ENCODE measurements around the gene RAG1.
"Not testable (repeated sequence)": the region's sequence is repeated elsewhere in the genome, so short reads cannot be mapped to it uniquely, and the experiment has no call there.

The RAG1 gene

DNA sequence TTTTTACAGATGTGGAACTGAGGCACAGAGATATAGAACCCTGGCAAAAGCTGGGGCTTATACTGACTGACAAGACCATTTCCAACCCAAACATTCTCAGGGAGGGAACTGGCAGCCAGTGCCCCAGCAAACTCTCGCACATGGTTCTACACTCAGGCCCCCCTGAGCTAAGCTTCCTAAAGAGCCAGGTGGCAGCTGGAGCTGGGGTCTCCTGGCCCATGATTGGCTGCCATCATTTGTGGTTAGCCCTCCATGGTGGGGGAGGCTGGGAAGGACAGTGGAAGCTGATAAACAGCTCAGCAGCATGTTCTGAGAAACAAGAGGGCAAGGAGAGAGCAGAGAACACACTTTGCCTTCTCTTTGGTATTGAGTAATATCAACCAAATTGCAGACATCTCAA lies at the start of gene RAG1:
RAG1 (plus strand) TSS at position 314 of the 400 bp plus-strand sequence. CDS start 5,298 bp downstream, outside the sequence.
- no peak for TF ChIP-seq ZNF274 (IDR thresholded peaks at IDR 0.05; ENCODE audit: low read depth, low read length)
- H3K4me3 ChIP-seq (ENCODE audit: low read length): no peak within 1 kb of the TSS

DNA sequence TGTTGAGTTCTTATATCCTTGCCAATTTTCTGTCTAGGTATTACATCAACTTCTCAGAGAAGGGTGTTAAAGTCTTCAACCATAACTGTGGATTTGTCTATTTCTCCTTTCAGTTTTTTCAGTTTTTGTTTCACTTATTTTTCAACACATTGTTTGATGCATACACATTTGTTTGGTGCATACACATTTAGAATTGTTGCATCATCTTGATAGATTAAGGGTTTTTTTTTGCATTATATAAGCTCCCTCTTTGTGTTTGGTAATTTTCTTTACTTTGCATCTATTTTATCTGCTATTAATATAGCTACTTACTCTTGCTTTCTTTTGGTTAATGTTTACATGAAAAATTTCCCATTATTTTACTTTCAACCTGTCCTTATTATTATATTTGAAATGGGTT lies 37.0 kb upstream of the RAG1 start:
- TF ChIP-seq ZNF274 (IDR thresholded peaks at IDR 0.05; ENCODE audit: low read depth, low read length): no peak
- no peak overlapping the region for H3K4me3 ChIP-seq (ENCODE audit: low read length)

DNA sequence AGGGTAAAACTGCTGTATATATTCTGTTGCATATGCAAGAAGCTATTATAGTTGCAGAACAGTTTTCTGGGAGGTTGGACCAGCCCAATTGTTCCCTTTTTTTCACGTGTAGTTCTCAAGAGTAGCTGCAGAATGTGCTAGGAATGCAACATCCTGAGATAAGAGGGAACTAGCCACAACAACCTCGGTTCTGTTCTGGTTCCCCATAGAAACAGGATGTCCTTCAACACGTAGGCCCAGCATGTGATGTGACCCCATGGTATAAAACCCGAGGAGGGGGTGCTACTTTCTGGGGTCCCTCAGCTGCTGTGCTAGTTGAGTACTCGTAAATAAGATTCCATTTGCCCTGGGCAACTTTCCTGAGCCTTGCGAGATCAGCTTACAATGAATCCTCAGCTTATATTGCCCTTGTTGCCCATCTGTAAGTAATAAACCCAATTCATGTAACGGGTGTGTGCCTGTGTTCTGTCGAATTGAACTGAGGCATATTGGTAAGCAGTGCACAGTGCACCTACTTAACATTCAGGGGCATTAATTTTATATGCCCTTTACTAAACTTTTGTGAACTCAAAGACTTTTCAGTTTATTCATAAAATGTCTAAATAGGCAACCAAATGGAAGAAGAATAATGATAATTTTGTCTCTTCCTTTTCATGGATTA lies 34.7 kb upstream of the RAG1 start:
- no peak for TF ChIP-seq ZNF274 (IDR thresholded peaks at IDR 0.05; ENCODE audit: low read depth, low read length)
- H3K4me3 ChIP-seq (ENCODE audit: low read length): no peak overlapping the region

DNA sequence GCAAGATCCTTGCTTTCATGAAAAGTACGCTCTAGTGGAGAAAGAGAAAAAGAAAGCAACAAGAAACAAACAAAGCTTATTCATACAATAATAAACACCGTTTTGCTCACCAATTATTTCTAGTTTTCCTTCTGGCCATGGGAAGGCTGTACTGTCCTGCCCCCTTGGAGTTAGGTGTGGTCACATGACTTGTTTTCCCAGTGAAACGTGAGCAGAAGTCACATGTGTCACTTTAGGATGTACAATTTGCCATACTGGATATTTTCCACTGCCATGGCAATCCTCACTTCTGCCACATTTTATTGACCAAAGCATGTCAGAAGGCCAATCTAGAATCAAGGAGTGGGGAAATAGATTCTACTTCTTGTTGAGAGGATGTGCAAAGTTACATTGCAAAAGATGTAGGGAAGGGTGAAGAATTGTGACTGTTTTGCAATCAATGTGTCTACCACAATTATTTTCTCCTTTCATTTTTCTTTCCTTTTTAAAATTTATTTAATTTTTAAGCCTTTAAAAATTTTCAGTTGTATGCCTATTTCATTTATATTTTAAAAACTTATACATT lies 33.4 kb upstream of the RAG1 start:
- TF ChIP-seq ZNF274 (IDR thresholded peaks at IDR 0.05; ENCODE audit: low read depth, low read length): no peak
- H3K4me3 ChIP-seq (ENCODE audit: low read length): no peak overlapping the region

- TF ChIP-seq ZNF274 (IDR thresholded peaks at IDR 0.05; ENCODE audit: low read depth, low read length): no peak
- H3K4me3 ChIP-seq (ENCODE audit: low read length): no peak overlapping the region
Measured at GRCh38 chr11:36540998-36541397, 26.8 kb upstream of the RAG1 start.

DNA sequence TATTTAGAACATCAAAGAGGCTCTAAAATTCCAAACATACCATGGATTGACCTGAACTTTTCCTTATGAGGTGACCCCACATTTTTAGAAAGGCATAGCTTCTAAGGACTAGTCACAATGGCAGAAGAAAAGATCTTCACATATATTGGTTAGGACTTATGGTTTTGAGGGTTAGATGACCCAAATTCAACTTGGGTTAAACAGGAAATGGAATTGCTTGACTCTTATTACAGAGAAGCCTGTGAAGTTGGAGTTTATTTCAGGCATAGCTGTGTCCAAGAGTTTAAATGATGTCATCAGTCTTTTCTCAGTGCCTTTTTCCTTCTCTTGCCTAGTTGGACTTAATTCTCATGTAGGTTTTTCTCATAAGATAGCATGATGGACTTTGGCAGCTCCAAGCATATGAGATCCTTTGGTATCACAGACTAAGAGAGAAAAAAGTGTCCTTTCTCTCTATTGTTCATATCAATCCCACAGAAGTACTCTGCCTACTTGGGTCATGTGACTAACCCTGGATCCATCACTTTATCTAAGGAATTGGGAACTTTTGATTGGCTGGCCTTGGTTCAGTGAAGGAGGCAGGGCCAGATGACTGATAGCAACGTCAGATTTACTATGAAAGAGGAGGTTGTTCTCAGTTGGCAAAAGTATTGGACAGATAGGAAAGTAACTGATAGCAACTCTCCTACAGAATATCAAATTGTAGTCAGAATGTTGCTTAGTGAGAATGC lies 17.3 kb upstream of the RAG1 start:
- H3K4me3 ChIP-seq (ENCODE audit: low read length): no peak overlapping the region
- TF ChIP-seq ZNF274 (IDR thresholded peaks at IDR 0.05; ENCODE audit: low read depth, low read length): no peak

GRCh38 chr11:36557390-36557789 lies 10.4 kb upstream of the RAG1 start:
- H3K4me3 ChIP-seq (ENCODE audit: low read length): not testable (repeated sequence)

- no peak overlapping the region for H3K4me3 ChIP-seq (ENCODE audit: low read length)
- no peak for TF ChIP-seq ZNF274 (IDR thresholded peaks at IDR 0.05; ENCODE audit: low read depth, low read length)
Measured at GRCh38 chr11:36557991-36558390, 9.8 kb upstream of the RAG1 start.

GRCh38 chr11:36558571-36559413 lies 9.0 kb upstream of the RAG1 start:
- no peak overlapping the region for H3K4me3 ChIP-seq (ENCODE audit: low read length)
- TF ChIP-seq ZNF274 (IDR thresholded peaks at IDR 0.05; ENCODE audit: low read depth, low read length): no peak

DNA sequence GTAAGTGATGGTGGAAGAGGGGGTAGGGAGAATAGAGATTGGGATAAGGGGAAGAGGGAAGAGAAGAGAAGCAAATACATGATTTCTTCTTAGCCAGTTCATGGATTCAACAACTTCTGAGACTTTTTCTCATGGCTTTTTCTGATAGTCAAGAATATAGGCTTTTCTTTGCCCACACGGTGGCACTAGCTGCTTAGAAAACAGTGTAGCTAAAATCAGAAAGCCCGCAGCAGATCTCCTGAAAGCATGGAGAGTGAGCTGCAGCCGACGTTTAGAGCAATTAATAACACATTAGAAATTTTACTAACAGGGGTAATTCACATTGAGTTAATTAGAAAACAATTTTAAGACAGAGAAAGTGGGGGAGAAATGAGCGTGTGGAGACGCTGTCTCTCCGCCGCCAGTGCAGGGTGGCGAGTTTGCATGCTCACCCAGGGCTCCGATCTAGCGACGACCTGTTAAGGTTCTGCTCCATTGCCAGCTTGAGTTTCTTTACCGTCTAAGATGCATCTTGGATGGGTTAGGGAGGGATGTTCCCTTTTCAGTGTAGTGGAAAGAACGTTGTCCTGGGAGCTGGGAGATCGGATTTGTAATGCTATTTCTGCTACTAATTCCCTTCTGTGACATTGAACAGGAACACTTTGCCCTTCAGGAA lies 3.3 kb upstream of the RAG1 start:
- no peak for TF ChIP-seq ZNF274 (IDR thresholded peaks at IDR 0.05; ENCODE audit: low read depth, low read length)
- H3K4me3 ChIP-seq (ENCODE audit: low read length): peak overlapping the region; percentile 17; the same call in 1 of the 2 replicates

GRCh38 chr11:36565031-36565610 lies 2.7 kb upstream of the RAG1 start:
- TF ChIP-seq ZNF274 (IDR thresholded peaks at IDR 0.05; ENCODE audit: low read depth, low read length): no peak
- H3K4me3 ChIP-seq (ENCODE audit: low read length): no peak overlapping the region

DNA sequence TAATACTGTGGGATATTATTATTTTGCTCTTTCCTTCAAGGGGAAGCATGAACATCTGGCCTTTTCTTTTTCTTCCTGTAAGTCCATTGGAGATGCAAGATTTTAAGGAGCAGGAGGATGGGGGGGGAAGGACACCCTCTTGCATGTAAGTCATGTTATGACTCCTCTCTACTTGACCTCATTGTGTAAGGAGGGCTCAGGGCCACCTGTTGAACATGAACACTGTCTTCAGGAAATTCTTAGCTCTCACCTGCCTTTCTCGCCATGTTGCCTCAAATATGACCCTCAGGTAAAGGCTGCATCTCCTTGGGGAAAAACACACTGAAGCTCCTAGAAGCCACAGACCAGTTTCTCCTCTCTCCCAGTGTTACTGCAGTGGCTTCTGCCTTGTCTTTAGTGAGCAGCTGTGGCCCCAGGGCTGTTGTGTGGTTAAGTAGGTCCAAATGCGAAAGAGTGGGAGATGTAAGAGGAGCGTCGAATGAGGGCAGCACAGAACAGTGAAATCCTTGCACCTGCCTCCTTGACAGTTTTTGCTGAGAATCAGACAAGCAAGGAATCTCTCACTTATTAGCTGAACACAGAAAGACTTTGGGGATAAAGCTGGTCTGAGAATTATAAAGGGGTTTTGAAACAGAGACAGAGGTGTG lies 1.3 kb upstream of the RAG1 start:
- TF ChIP-seq ZNF274 (IDR thresholded peaks at IDR 0.05; ENCODE audit: low read depth, low read length): no peak
- no peak overlapping the region for H3K4me3 ChIP-seq (ENCODE audit: low read length)

DNA sequence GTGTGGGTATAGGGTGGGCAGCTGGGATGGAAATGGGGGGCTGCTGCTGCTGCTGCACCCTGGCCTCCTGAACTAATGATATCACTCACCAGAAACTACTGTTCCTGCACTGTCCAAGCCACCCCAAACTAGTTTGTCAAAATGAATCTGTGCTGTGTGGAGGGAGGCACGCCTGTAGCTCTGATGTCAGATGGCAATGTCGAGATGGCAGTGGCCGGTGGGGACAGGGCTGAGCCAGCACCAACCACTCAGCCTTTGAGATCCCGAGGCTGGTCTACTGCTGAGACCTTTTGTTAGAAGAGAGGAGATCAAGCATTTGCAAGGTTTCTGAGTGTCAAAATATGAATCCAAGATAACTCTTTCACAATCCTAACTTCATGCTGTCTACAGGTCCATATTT lies 1.3 kb downstream of the RAG1 start:
- no peak for TF ChIP-seq ZNF274 (IDR thresholded peaks at IDR 0.05; ENCODE audit: low read depth, low read length)
- no peak overlapping the region for H3K4me3 ChIP-seq (ENCODE audit: low read length)
